Measurements from ENCODE around the gene OR7A5.

GRCh38 chr19:14809272-14810057, 25.5 kb downstream of the OR7A5 start:
- TF ChIP-seq CTCF (conservative IDR thresholded peaks at IDR 0.05; ENCODE audit: low read depth, low read length) (no peak), EZH2 (IDR thresholded peaks at IDR 0.05; ENCODE audit: low read length, unreplicated experiment) (no peak), EZH2phosphoT487 (IDR thresholded peaks at IDR 0.05; ENCODE audit: borderline replicate concordance, low read length) (no peak)
